Caco-2 (cell line): Measurements from ENCODE around the gene COPRS. TPM values are rescaled to one million over a fixed set of nuclear protein-coding genes. Genes with fewer than 3 reads are reported as not detected.

Source experiments
- BruUV-seq: library from RNA; stranded (reverse); fragments of 400-500 nt; replicated peaks from 2 replicates; lab custom pipeline; 2021; lab: Mats Ljungman, UMichigan
- CTCF ChIA-PET: fragments of 300-600 bp; sonication (Branson Sonifier 250); formaldehyde crosslinking; loops from one replicate; lab custom pipeline; 2022; ENCODE audit warnings: antibody characterized with exemption; lab: Charles Lee
- POLR2A ChIA-PET: fragments of 300-600 bp; sonication (Branson Sonifier 250); formaldehyde crosslinking; loops from one replicate; lab custom pipeline; 2022; ENCODE audit warnings: antibody characterized with exemption; lab: Charles Lee
- DNase-seq, 2 experiments: peaks; one replicate each; pipeline versions ENCODE4 v3.0.0 to v3.0.0-alpha.2; 2020 to 2022
- H3K27me3 ChIP-seq: replicated peaks from 2 replicates; pipeline ENCODE4 v1.6.0; 2011; ENCODE audit warnings: low read length; ENCODE audit not compliant: control insufficient read depth, insufficient read depth
- H3K36me3 ChIP-seq: 2 replicates; pipeline ENCODE4 v1.5.1; 2011; ENCODE audit warnings: low read length; ENCODE audit not compliant: control insufficient read depth, insufficient read depth
- H3K4me1 ChIP-seq: fragments of 250-450 bp; sonication (Bioruptor Pico); 2 replicates; pipeline ENCODE4 v1.5.1; 2020; ENCODE audit warnings: mild to moderate bottlenecking
- H3K4me3 ChIP-seq: 2 replicates; pipeline ENCODE4 v1.5.1; 2011; ENCODE audit warnings: low read depth, mild to moderate bottlenecking, control low read depth, low read length
- H3K9me3 ChIP-seq: fragments of 250-450 bp; sonication (Bioruptor Pico); 2 replicates; pipeline ENCODE4 v1.5.1; 2020; ENCODE audit warnings: mild to moderate bottlenecking, moderate library complexity
- H3K27ac Mint-ChIP-seq: one replicate; pipeline ENCODE4 v1.8.0; 2022; ENCODE audit warnings: mixed read lengths; ENCODE audit not compliant: unreplicated experiment
- H3K27me3 Mint-ChIP-seq: one replicate; pipeline ENCODE4 v1.8.0; 2022; ENCODE audit warnings: mixed read lengths; ENCODE audit not compliant: insufficient read depth, unreplicated experiment
- H3K36me3 Mint-ChIP-seq: one replicate; pipeline ENCODE4 v1.8.0; 2022; ENCODE audit warnings: mild to moderate bottlenecking, mixed read lengths; ENCODE audit not compliant: insufficient read depth, unreplicated experiment
- H3K4me1 Mint-ChIP-seq: one replicate; pipeline ENCODE4 v1.8.0; 2022; ENCODE audit warnings: low read depth, mixed read lengths; ENCODE audit not compliant: unreplicated experiment
- H3K4me3 Mint-ChIP-seq: one replicate; pipeline ENCODE4 v1.8.0; 2022; ENCODE audit warnings: mild to moderate bottlenecking, moderate library complexity, mixed read lengths; ENCODE audit not compliant: unreplicated experiment
- H3K9me3 Mint-ChIP-seq: one replicate; pipeline ENCODE4 v1.8.0; 2022; ENCODE audit warnings: mixed read lengths; ENCODE audit not compliant: unreplicated experiment
- CTCF ChIP-seq, 2 experiments: fragments of 200-600 bp in 1 of 2; IDR thresholded peaks; 1 replicate in 1 of 2; 2 replicates in 1 of 2; pipeline versions ENCODE4 v1.5.1 to v1.8.0; 2011 to 2022; ENCODE audit warnings: antibody characterized with exemption in 1 of 2, control low read depth in 1 of 2, inconsistent platforms in 1 of 2, low read depth in 1 of 2, low read length in 1 of 2, mild to moderate bottlenecking in 1 of 2, moderate library complexity in 1 of 2; ENCODE audit not compliant: insufficient read depth in 1 of 2, severe bottlenecking in 1 of 2, unreplicated experiment in 1 of 2
- intact Hi-C: fragments of 100-400 bp; cut with micrococcal nuclease; formaldehyde crosslinking; loops from one replicate; pipeline ENCODE4 v1.10.0; 2022; ENCODE audit not compliant: unreplicated experiment
- total RNA-seq: library from RNA; stranded (reverse); gene quantifications from 2 replicates; pipeline ENCODE4 v1.2.3, GENCODE V29; 2022

COPRS gene
- total RNA-seq, 1 experiment from 2014 or later = 62.2 TPM

DNA sequence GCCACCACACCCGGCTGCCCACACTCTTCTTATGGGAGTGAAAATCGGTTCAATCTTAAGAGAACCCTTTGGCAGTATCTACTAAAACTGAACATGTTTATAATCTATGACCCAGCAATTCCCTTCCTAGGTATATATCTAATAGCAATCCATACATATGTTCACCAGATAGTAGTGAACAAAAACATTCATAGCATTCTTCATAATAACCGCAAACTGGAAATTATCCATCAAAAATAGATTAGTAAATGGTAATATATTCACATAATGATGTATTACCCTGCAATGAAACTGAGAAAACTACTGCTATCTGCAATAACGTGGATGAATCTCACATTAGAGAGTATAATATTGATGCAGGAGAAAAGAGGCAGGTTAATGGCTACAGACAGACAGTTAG lies 23.1 kb downstream of the COPRS start:
- H3K4me3 Mint-ChIP-seq = no peak overlapping the region
- POLR2A ChIA-PET = no interaction called here
- BruUV-seq = no TSS peak
- no peak overlapping the region for H3K27ac Mint-ChIP-seq
- H3K36me3 ChIP-seq = no peaks in the 10 kb centered on the region
- H3K4me1 Mint-ChIP-seq = no peaks in the 10 kb centered on the region
- H3K9me3 ChIP-seq = no peaks in the 10 kb centered on the region
- no peaks in the 10 kb centered on the region for H3K27me3 ChIP-seq
- CTCF ChIA-PET = no interaction called here
- no peaks in the 10 kb centered on the region for H3K4me1 ChIP-seq
- intact Hi-C loops = no loop called here
- H3K4me3 ChIP-seq = no peak overlapping the region
- no peak for TF ChIP-seq CTCF (IDR thresholded peaks at IDR 0.05; ENCODE audit: insufficient read depth in 1 of 2, low read depth in 1 of 2, low read length in 1 of 2, severe bottlenecking in 1 of 2, unreplicated experiment in 1 of 2)
- no peaks in the 10 kb centered on the region for H3K27me3 Mint-ChIP-seq
- no peak for DNase-seq
- H3K9me3 Mint-ChIP-seq = no peaks in the 10 kb centered on the region
- H3K36me3 Mint-ChIP-seq = peaks cover 6% of the 10 kb centered on the region

DNA sequence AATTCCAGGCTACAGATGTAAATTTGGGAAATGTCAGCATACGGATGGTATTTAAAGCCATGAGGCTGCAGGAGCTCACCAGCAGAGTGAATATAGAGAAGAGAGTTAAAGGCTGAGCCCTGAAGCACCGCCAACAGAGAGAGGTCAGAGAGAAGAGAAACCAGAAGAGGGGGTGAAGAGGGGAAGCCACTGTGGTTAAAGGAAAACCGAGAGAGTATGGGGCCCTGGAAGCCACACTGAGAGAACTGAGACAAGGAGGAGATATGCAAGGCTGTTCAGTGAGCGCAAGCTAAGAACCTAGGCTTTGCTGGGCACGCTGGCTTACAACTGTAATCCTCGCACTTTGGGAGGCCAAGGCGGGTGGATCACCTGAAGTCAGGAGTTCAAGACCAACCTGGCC lies 24.6 kb downstream of the COPRS start:
- Mint-ChIP-seq H3K4me1 (no peaks in the 10 kb centered on the region), H3K27me3 (no peaks in the 10 kb centered on the region), H3K27ac (no peak overlapping the region), H3K4me3 (no peak overlapping the region), H3K9me3 (no peaks in the 10 kb centered on the region), H3K36me3 (peaks cover 6% of the 10 kb centered on the region)
- Histone ChIP-seq H3K4me3 (no peak overlapping the region), H3K9me3 (no peaks in the 10 kb centered on the region), H3K4me1 (no peaks in the 10 kb centered on the region), H3K27me3 (no peaks in the 10 kb centered on the region), H3K36me3 (no peaks in the 10 kb centered on the region)
- TF ChIP-seq CTCF (IDR thresholded peaks at IDR 0.05; ENCODE audit: insufficient read depth in 1 of 2, low read depth in 1 of 2, low read length in 1 of 2, severe bottlenecking in 1 of 2, unreplicated experiment in 1 of 2) = no peak
- POLR2A ChIA-PET = no interaction called here
- no peak for DNase-seq
- CTCF ChIA-PET = no interaction called here
- BruUV-seq = no TSS peak
- intact Hi-C loops = no loop called here

GRCh38 chr17:31832746-31833145 lies 26.3 kb downstream of the COPRS start:
- no peak for DNase-seq
- no peak overlapping the region for H3K4me3 ChIP-seq
- Mint-ChIP-seq H3K36me3 (peaks cover 6% of the 10 kb centered on the region), H3K27me3 (no peaks in the 10 kb centered on the region), H3K27ac (no peak overlapping the region), H3K4me3 (no peak overlapping the region), H3K4me1 (no peaks in the 10 kb centered on the region), H3K9me3 (no peaks in the 10 kb centered on the region)
- CTCF ChIA-PET = interaction anchor here (0.9 kb wide), 1 partner anchor 8 kb away, joined by 5 read pairs; no protein-coding TSS in a partner anchor
- H3K4me1 ChIP-seq = no peaks in the 10 kb centered on the region
- no peaks in the 10 kb centered on the region for H3K36me3 ChIP-seq
- BruUV-seq = no TSS peak
- no peak for TF ChIP-seq CTCF (IDR thresholded peaks at IDR 0.05; ENCODE audit: insufficient read depth in 1 of 2, low read depth in 1 of 2, low read length in 1 of 2, severe bottlenecking in 1 of 2, unreplicated experiment in 1 of 2)
- intact Hi-C loops = no loop called here
- POLR2A ChIA-PET = interaction anchor here (0.6 kb wide), 1 partner anchor 29 kb away, joined by 5 read pairs; no protein-coding TSS in a partner anchor
- no peaks in the 10 kb centered on the region for H3K27me3 ChIP-seq
- H3K9me3 ChIP-seq = no peaks in the 10 kb centered on the region; the same call in 1 of the 2 replicates
